IMR-90 (cell line): ENCODE measurements around the gene SPPL2A. TPM values are rescaled to one million over a fixed set of nuclear protein-coding genes. Genes with fewer than 3 reads are reported as not detected.

Experiments used
- ATAC-seq: fragments of 200-7000 bp; cut with Tn5 transposase; 2 replicates; pipeline ENCODE4 v1.9.1; 2020; ENCODE audit warnings: low read depth, mild to moderate bottlenecking, moderate library complexity
- BruUV-seq: library from RNA; stranded (reverse); fragments of 400-500 nt; replicated peaks from 2 replicates; lab custom pipeline; 2021; lab: Mats Ljungman, UMichigan
- CTCF ChIA-PET: fragments of 300-600 bp; formaldehyde crosslinking; extraction: SDS; loops from one replicate; lab custom pipeline; 2021; ENCODE audit warnings: antibody characterized with exemption; lab: Yijun Ruan, JAX
- POLR2A ChIA-PET: fragments of 300-600 bp; sonication (Branson Sonifier 250); formaldehyde crosslinking; loops from one replicate; lab custom pipeline; 2022; ENCODE audit warnings: antibody characterized with exemption; ENCODE audit not compliant: unreplicated experiment; lab: Charles Lee
- DNase-seq: peaks from one replicate; pipeline ENCODE4 v3.0.0; 2013
- H2AFZ ChIP-seq: replicated peaks from 2 replicates; pipeline ENCODE3; 2013; ENCODE audit warnings: low read length, mild to moderate bottlenecking; ENCODE audit not compliant: poor library complexity
- H2AK5ac ChIP-seq: 2 replicates; pipeline ENCODE4 v1.6.1; 2013; ENCODE audit warnings: low read depth, low read length, inconsistent platforms
- H2AK9ac ChIP-seq: replicated peaks from 2 replicates; pipeline ENCODE3; 2013; ENCODE audit warnings: mild to moderate bottlenecking, low read depth, low read length, moderate library complexity; ENCODE audit not compliant: poor library complexity
- H2BK120ac ChIP-seq: 2 replicates; pipeline ENCODE4 v1.6.1; 2013; ENCODE audit warnings: low read depth, low read length, inconsistent platforms
- H2BK15ac ChIP-seq: 3 replicates; pipeline ENCODE4 v1.6.1; 2013; ENCODE audit warnings: low read depth, low read length, inconsistent platforms
- H2BK20ac ChIP-seq: 2 replicates; pipeline ENCODE4 v1.6.1; 2013; ENCODE audit warnings: low read depth, mild to moderate bottlenecking, inconsistent platforms, low read length, moderate library complexity
- H2BK5ac ChIP-seq: 2 replicates; pipeline ENCODE4 v1.6.1; 2013; ENCODE audit warnings: mild to moderate bottlenecking, low read depth, low read length, inconsistent platforms; ENCODE audit not compliant: poor library complexity, severe bottlenecking
- H3K14ac ChIP-seq: replicated peaks from 2 replicates; pipeline ENCODE4 v1.6.1; 2013; ENCODE audit warnings: low read depth, low read length, inconsistent platforms
- H3K18ac ChIP-seq: 2 replicates; pipeline ENCODE4 v1.6.1; 2013; ENCODE audit warnings: low read depth, low read length, control low read depth
- H3K23ac ChIP-seq: 2 replicates; pipeline ENCODE4 v1.6.1; 2013; ENCODE audit warnings: low read depth, low read length, inconsistent platforms
- H3K27ac ChIP-seq: 2 replicates; pipeline ENCODE4 v1.5.1; 2013; ENCODE audit warnings: mild to moderate bottlenecking, control low read depth, low read length; ENCODE audit not compliant: insufficient read depth
- H3K27me3 ChIP-seq: 2 replicates; pipeline ENCODE4 v1.6.1; 2013; ENCODE audit warnings: low read length; ENCODE audit not compliant: control insufficient read depth, insufficient read depth
- H3K36me3 ChIP-seq: 2 replicates; pipeline ENCODE4 v1.6.1; 2013; ENCODE audit warnings: low read length, mixed read lengths; ENCODE audit not compliant: control insufficient read depth, insufficient read depth
- H3K4ac ChIP-seq: 2 replicates; pipeline ENCODE4 v1.6.1; 2013; ENCODE audit warnings: low read depth, low read length, inconsistent platforms
- H3K4me1 ChIP-seq: 2 replicates; pipeline ENCODE4 v1.6.1; 2013; ENCODE audit warnings: low read length, mixed read lengths; ENCODE audit not compliant: control insufficient read depth, insufficient read depth
- H3K4me2 ChIP-seq: 2 replicates; pipeline ENCODE4 v1.6.1; 2013; ENCODE audit warnings: low read depth, mild to moderate bottlenecking, control low read depth, low read length, moderate library complexity
- H3K4me3 ChIP-seq: 2 replicates; pipeline ENCODE4 v1.5.1; 2013; ENCODE audit warnings: low read depth, mild to moderate bottlenecking, control low read depth, low read length, moderate library complexity; ENCODE audit not compliant: insufficient read depth
- H3K56ac ChIP-seq: 2 replicates; pipeline ENCODE4 v1.6.1; 2013; ENCODE audit warnings: low read length, inconsistent platforms; ENCODE audit not compliant: insufficient read depth; ENCODE audit errors: extremely low read depth
- H3K79me1 ChIP-seq, 2 experiments: 2 replicates each; pipeline ENCODE4 v1.6.1; 2013; ENCODE audit warnings: low read length in 2 of 2, inconsistent platforms in 1 of 2, low read depth in 1 of 2
- H3K9ac ChIP-seq: 2 replicates; pipeline ENCODE4 v1.6.1; 2013; ENCODE audit warnings: low read depth, low read length, control low read depth
- H3K9me1 ChIP-seq: 2 replicates; pipeline ENCODE4 v1.6.1; 2013; ENCODE audit warnings: low read length, inconsistent platforms; ENCODE audit not compliant: insufficient read depth
- H3K9me3 ChIP-seq: 2 replicates; pipeline ENCODE4 v1.6.1; 2013; ENCODE audit warnings: low read length; ENCODE audit not compliant: control insufficient read depth, insufficient read depth
- H4K20me1 ChIP-seq: 2 replicates; pipeline ENCODE4 v1.6.1; 2013; ENCODE audit warnings: low read length, inconsistent platforms; ENCODE audit not compliant: insufficient read depth
- H4K5ac ChIP-seq: 2 replicates; pipeline ENCODE4 v1.6.1; 2013; ENCODE audit warnings: mild to moderate bottlenecking, low read depth, low read length, control low read depth
- H4K8ac ChIP-seq, 2 experiments: 2 replicates each; pipeline ENCODE4 v1.6.1; 2013; ENCODE audit warnings: low read depth in 2 of 2, low read length in 2 of 2, control low read depth in 1 of 2, inconsistent platforms in 1 of 2
- H4K91ac ChIP-seq: 2 replicates; pipeline ENCODE4 v1.6.1; 2013; ENCODE audit warnings: low read depth, low read length, inconsistent platforms; ENCODE audit not compliant: insufficient read depth
- BHLHE40 ChIP-seq: fragments of 150-350 bp; IDR thresholded peaks from 2 replicates; pipeline ENCODE4 v1.6.1; 2016; ENCODE audit warnings: mild to moderate bottlenecking, low read depth, low read length
- CEBPB ChIP-seq: IDR thresholded peaks from 2 replicates; pipeline ENCODE4 v1.6.1; 2012; ENCODE audit warnings: low read depth, low read length, improper control_type of control experiment
- CHD1 ChIP-seq: IDR thresholded peaks from 2 replicates; pipeline ENCODE4 v1.6.1; 2012; ENCODE audit warnings: low read depth, low read length, improper control_type of control experiment
- CTCF ChIP-seq: conservative IDR thresholded peaks from 2 replicates; pipeline ENCODE4 v1.5.1; 2012; ENCODE audit warnings: mild to moderate bottlenecking, low read depth, low read length, improper control_type of control experiment
- ELK1 ChIP-seq: fragments of 150-350 bp; IDR thresholded peaks from 2 replicates; pipeline ENCODE4 v1.6.1; 2016; ENCODE audit warnings: low read depth, mild to moderate bottlenecking, low read length, moderate library complexity, borderline replicate concordance
- FOS ChIP-seq: fragments of 150-350 bp; IDR thresholded peaks from 2 replicates; pipeline ENCODE4 v1.6.1; 2016; ENCODE audit warnings: low read depth, low read length
- MAFK ChIP-seq: IDR thresholded peaks from 2 replicates; pipeline ENCODE4 v1.6.1; 2012; ENCODE audit warnings: low read depth, low read length, improper control_type of control experiment
- MAZ ChIP-seq: IDR thresholded peaks from 2 replicates; pipeline ENCODE4 v1.6.1; 2012; ENCODE audit warnings: low read depth, mild to moderate bottlenecking, low read length, improper control_type of control experiment, moderate library complexity, borderline replicate concordance
- MXI1 ChIP-seq: IDR thresholded peaks from 2 replicates; pipeline ENCODE4 v1.6.1; 2012; ENCODE audit warnings: low read depth, mild to moderate bottlenecking, low read length, moderate library complexity, borderline replicate concordance
- NFE2L2 ChIP-seq: fragments of 150-350 bp; IDR thresholded peaks from 2 replicates; pipeline ENCODE4 v1.6.1; 2016; ENCODE audit warnings: low read depth, mild to moderate bottlenecking, low read length
- POLR2A ChIP-seq: IDR thresholded peaks from 2 replicates; pipeline ENCODE4 v1.6.1; 2012; ENCODE audit warnings: mild to moderate bottlenecking, low read depth, low read length
- RAD21 ChIP-seq: IDR thresholded peaks from 2 replicates; pipeline ENCODE4 v1.6.1; 2012; ENCODE audit warnings: low read length, improper control_type of control experiment
- RCOR1 ChIP-seq: IDR thresholded peaks from 2 replicates; pipeline ENCODE4 v1.6.1; 2012; ENCODE audit warnings: mild to moderate bottlenecking, low read length, improper control_type of control experiment; ENCODE audit not compliant: insufficient replicate concordance
- SMC3 ChIP-seq: fragments of 150-350 bp; IDR thresholded peaks from 2 replicates; pipeline ENCODE4 v1.6.1; 2016; ENCODE audit warnings: low read depth, mild to moderate bottlenecking, antibody characterized with exemption, low read length, moderate library complexity
- USF2 ChIP-seq: fragments of 150-350 bp; IDR thresholded peaks from 2 replicates; pipeline ENCODE4 v1.6.1; 2017; ENCODE audit warnings: mild to moderate bottlenecking, antibody characterized with exemption, low read length, low read depth
- WGBS, 2 experiments: methylation state at CpG; one replicate each; pipeline versions ENCODE4 v1.1.5 to v1.1.7; 2013; ENCODE audit warnings: missing lambda C conversion rate in 2 of 2; ENCODE audit not compliant: insufficient read length in 1 of 2; ENCODE audit errors: extremely low coverage in 2 of 2; 5-methylcytosine and 5-hydroxymethylcytosine counted together
- dilution Hi-C: fragments of 300-500 bp; cut with HindIII; formaldehyde crosslinking; loops from one replicate; pipeline ENCODE4 v1.14.3; 2018; ENCODE audit warnings: low sequenced_read_pairs; ENCODE audit not compliant: unreplicated experiment
- in situ Hi-C: fragments of 300-500 bp; cut with MboI; formaldehyde crosslinking; loops from 3 replicates; pipeline ENCODE4 v1.14.3; 2019; ENCODE audit warnings: low sequenced_read_pairs, inconsistent platforms, mixed read lengths
- intact Hi-C: fragments of 100-400 bp; cut with micrococcal nuclease; formaldehyde crosslinking; loops from 2 replicates; pipeline ENCODE4 v1.10.0; 2022
- polyA plus RNA-seq, 3 experiments: library from polyadenylated mRNA; depleted of rRNA; stranded (reverse); fragments of >200 nt; gene quantifications; 2 replicates each; pipeline ENCODE4 v1.2.3, GENCODE V29; 2012; ENCODE audit warnings: low replicate concordance in 1 of 3
- total RNA-seq: library from RNA; depleted of rRNA; stranded (reverse); fragments of >200 nt; gene quantifications from 2 replicates; pipeline ENCODE4 v1.2.3, GENCODE V29; 2012

The SPPL2A gene
- total and polyA plus RNA-seq, 2 of the 4 experiments (the other 2 are of a cell fraction): 29.2 to 53.8 TPM

- no peak overlapping the region for H3K27ac ChIP-seq
- peak overlapping the region; percentile 51; the same call in 1 of the 2 replicates for H3K4me2 ChIP-seq
- H2BK120ac ChIP-seq: no peak overlapping the region
- WGBS, 2 experiments: 80% methylated on average over 1 of the region's 4 CpGs; no CpG with 5 or more reads in 1 of the 2 experiments
- H4K91ac ChIP-seq: no peak overlapping the region
- no peak overlapping the region for H3K4ac ChIP-seq
- ATAC-seq (peak; percentile 67), DNase-seq (peak; percentile 56)
- H2BK5ac ChIP-seq: no peak overlapping the region
- H3K9me3 ChIP-seq: no peaks in the 10 kb centered on the region
- no peak overlapping the region for H3K56ac ChIP-seq
- H2AFZ ChIP-seq: no peak overlapping the region
- H3K4me1 ChIP-seq: peaks cover 4% of the 10 kb centered on the region
- no peak overlapping the region for H2BK15ac ChIP-seq
- dilution Hi-C loops: no loop called here
- H2AK9ac ChIP-seq: no peak overlapping the region
- no peaks in the 10 kb centered on the region for H3K27me3 ChIP-seq
- H4K8ac ChIP-seq: no peak overlapping the region; a peak in 1 of 4 replicates
- no peak overlapping the region for H3K23ac ChIP-seq
- H2BK20ac ChIP-seq: no peak overlapping the region
- CTCF ChIA-PET: interaction anchor here (1.0 kb wide), 1 partner anchor 189 kb away, joined by 3 read pairs; no protein-coding TSS in a partner anchor
- no peak overlapping the region for H3K4me3 ChIP-seq
- H3K36me3 ChIP-seq: no peaks in the 10 kb centered on the region
- H4K20me1 ChIP-seq: no peaks in the 10 kb centered on the region
- 0 out of 2 replicates have a peak, but pooled peaks cover 3% of the 10 kb centered on the region for H3K9me1 ChIP-seq
- no peak overlapping the region for H4K5ac ChIP-seq
- H2AK5ac ChIP-seq: no peak overlapping the region
- H3K79me1 ChIP-seq: no peaks in the 10 kb centered on the region
- H3K18ac ChIP-seq: no peak overlapping the region
- H3K14ac ChIP-seq: no peak overlapping the region
- H3K9ac ChIP-seq: no peak overlapping the region
- POLR2A ChIA-PET: no interaction called here
- in situ Hi-C loops: no loop called here
- intact Hi-C loops: no loop called here
- no TSS peak for BruUV-seq
- no peak for TF ChIP-seq MXI1
- TF ChIP-seq RAD21: no peak
- no peak for TF ChIP-seq FOS
- TF ChIP-seq MAFK: no peak
- no peak for TF ChIP-seq POLR2A
- no peak for TF ChIP-seq BHLHE40
- TF ChIP-seq ELK1: no peak
- TF ChIP-seq CTCF: no peak
- TF ChIP-seq RCOR1: no peak
- no peak for TF ChIP-seq CHD1
- TF ChIP-seq NFE2L2: no peak
- no peak for TF ChIP-seq MAZ
- TF ChIP-seq USF2: no peak
- TF ChIP-seq SMC3: no peak
- no peak for TF ChIP-seq CEBPB
Measured at GRCh38 chr15:50697109-50697797, 68.3 kb downstream of the SPPL2A start.
